ENCODE measurements around the gene DDAH1. TPM values are rescaled to one million over a fixed set of nuclear protein-coding genes. Genes with fewer than 3 reads are reported as not detected.

The DDAH1 gene
- total RNA-seq, 1 donor from 2014 or later: 10.3 TPM

- TF ChIP-seq POLR2AphosphoS5 (IDR thresholded peaks at IDR 0.05; ENCODE audit: insufficient read depth in 1 of 2, low read depth in 1 of 2) (no peak), POLR2A (IDR thresholded peaks at IDR 0.05) (no peak), CTCF (IDR thresholded peaks at IDR 0.05) (no peak)
- Histone ChIP-seq H3K36me3 (no peaks in the 10 kb centered on the region), H3K9me3 (no peaks in the 10 kb centered on the region), H3K4me1 (peaks cover 23% of the 10 kb centered on the region), H3K4me3 (no peak overlapping the region), H3K27me3 (no peaks in the 10 kb centered on the region), H3K27ac (no peak overlapping the region)
- intact Hi-C loops (cut with DNase I): no loop called here
- DNase-seq (ENCODE audit: extremely low spot score in 2 of 2): no peak
These were observed 169.3 kb downstream of the DDAH1 start for GRCh38 chr1:85295654-85296053.

- no peaks in the 10 kb centered on the region for H3K36me3 ChIP-seq
- DNase-seq (ENCODE audit: extremely low spot score in 2 of 2): peak in 1 of 2 donors; percentile 34
- no peak overlapping the region for H3K4me3 ChIP-seq
- TF ChIP-seq POLR2A (IDR thresholded peaks at IDR 0.05): no peak
- peak in 1 of 2 donors; percentile 73 for TF ChIP-seq POLR2AphosphoS5 (IDR thresholded peaks at IDR 0.05; ENCODE audit: insufficient read depth in 1 of 2, low read depth in 1 of 2)
- peak overlapping the region; percentile 39 for H3K27ac ChIP-seq
- H3K9me3 ChIP-seq: no peaks in the 10 kb centered on the region
- intact Hi-C loops (cut with DNase I): no loop called here
- H3K27me3 ChIP-seq: no peaks in the 10 kb centered on the region
- H3K4me1 ChIP-seq: peaks cover 27% of the 10 kb centered on the region
These were observed 169.9 kb downstream of the DDAH1 start for GRCh38 chr1:85295006-85295431.

- no peaks in the 10 kb centered on the region for H3K9me3 ChIP-seq
- H3K4me1 ChIP-seq: peaks cover 7% of the 10 kb centered on the region
- H3K36me3 ChIP-seq: no peaks in the 10 kb centered on the region
- intact Hi-C loops (cut with DNase I): no loop called here
- H3K4me3 ChIP-seq: no peak overlapping the region
- TF ChIP-seq CTCF (IDR thresholded peaks at IDR 0.05) (no peak), POLR2AphosphoS5 (IDR thresholded peaks at IDR 0.05; ENCODE audit: insufficient read depth in 1 of 2, low read depth in 1 of 2) (no peak), POLR2A (IDR thresholded peaks at IDR 0.05) (no peak)
- no peak overlapping the region for H3K27ac ChIP-seq
- no peak for DNase-seq (ENCODE audit: extremely low spot score in 2 of 2)
- H3K27me3 ChIP-seq: no peaks in the 10 kb centered on the region
These were observed 174.1 kb downstream of the DDAH1 start for GRCh38 chr1:85290826-85291225.

GRCh38 chr1:85289848-85290335 is 175.1 kb downstream of the DDAH1 start:
- peak overlapping the region; percentile 50 for H3K27ac ChIP-seq
- no peaks in the 10 kb centered on the region for H3K27me3 ChIP-seq
- H3K36me3 ChIP-seq: no peaks in the 10 kb centered on the region
- H3K9me3 ChIP-seq: no peaks in the 10 kb centered on the region
- peak in 1 of 2 donors; percentile 44 for DNase-seq (ENCODE audit: extremely low spot score in 2 of 2)
- intact Hi-C loops (cut with DNase I): no loop called here
- H3K4me3 ChIP-seq: no peak overlapping the region
- TF ChIP-seq POLR2AphosphoS5 (IDR thresholded peaks at IDR 0.05; ENCODE audit: insufficient read depth in 1 of 2, low read depth in 1 of 2) (no peak), POLR2A (IDR thresholded peaks at IDR 0.05) (no peak), CTCF (IDR thresholded peaks at IDR 0.05) (no peak)
- peaks cover 7% of the 10 kb centered on the region for H3K4me1 ChIP-seq

- Histone ChIP-seq H3K36me3 (no peaks in the 10 kb centered on the region), H3K4me3 (no peak overlapping the region), H3K27ac (peak overlapping the region; percentile 50), H3K9me3 (no peaks in the 10 kb centered on the region), H3K27me3 (no peaks in the 10 kb centered on the region), H3K4me1 (peaks cover 7% of the 10 kb centered on the region)
- intact Hi-C loops (cut with DNase I): no loop called here
- TF ChIP-seq POLR2A (IDR thresholded peaks at IDR 0.05): no peak
- TF ChIP-seq CTCF (IDR thresholded peaks at IDR 0.05): no peak
- peak in 1 of 2 donors; percentile 66 for TF ChIP-seq POLR2AphosphoS5 (IDR thresholded peaks at IDR 0.05; ENCODE audit: insufficient read depth in 1 of 2, low read depth in 1 of 2)
- DNase-seq (ENCODE audit: extremely low spot score in 2 of 2): no peak
These were observed 175.6 kb downstream of the DDAH1 start for GRCh38 chr1:85289207-85289847.

Data from vagina (tissue), 2 donors.